ENCODE data around the gene THAP11.

THAP11 gene

GRCh38 chr16:67803894-67804293, 38.2 kb upstream of the THAP11 start:
- WGBS (ENCODE audit: extremely low coverage, insufficient coverage, low lambda C conversion rate), result no CpG with 5 or more reads among the region's 3 CpGs
- no peak overlapping the region for H3K4ac ChIP-seq (ENCODE audit: low read depth, low read length)

DNA sequence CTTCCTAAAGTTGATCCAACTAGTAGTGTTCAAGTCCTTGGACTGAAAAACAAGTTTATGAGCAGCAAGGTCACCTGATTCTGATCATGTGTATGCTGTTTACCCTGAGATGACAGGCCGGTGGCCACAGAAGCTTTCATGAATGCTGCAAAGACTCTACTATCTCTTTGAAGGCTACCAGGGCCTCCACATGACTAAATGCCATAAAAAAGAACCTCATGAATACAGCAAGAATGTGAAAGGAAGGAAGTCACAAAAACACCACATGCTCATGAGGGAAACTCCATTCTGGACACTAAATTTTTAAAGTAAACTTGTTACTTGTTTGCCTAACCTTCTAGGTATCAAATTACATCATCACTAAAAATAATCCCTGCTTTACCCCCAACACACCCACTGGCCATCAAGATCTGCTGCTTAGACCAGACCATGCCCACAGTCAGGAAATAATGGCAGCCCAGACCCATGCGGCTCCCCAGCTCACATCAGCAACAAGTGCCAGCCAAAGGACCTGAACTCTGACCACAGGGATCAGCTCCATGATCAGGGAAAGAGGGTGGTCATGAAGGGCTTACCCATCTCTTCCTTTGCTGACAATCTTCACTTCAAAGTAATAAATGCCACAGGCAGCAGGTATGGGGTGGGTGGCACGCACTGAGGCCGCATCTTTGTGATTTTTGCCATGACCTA, 37.1 kb upstream of the THAP11 start:
- no peak overlapping the region for H3K56ac ChIP-seq (ENCODE audit: low read length)
- H3K4ac ChIP-seq (ENCODE audit: low read depth, low read length), result no peak overlapping the region
- H3K27me3 ChIP-seq (ENCODE audit: insufficient read depth, low read length, poor library complexity), result no peaks in the 10 kb centered on the region
- no peak overlapping the region for H3K18ac ChIP-seq (ENCODE audit: low read length)
- H2AK5ac ChIP-seq (ENCODE audit: low read length), result no peak overlapping the region
- no peak overlapping the region for H3K23ac ChIP-seq (ENCODE audit: low read length)
- H3K9ac ChIP-seq (ENCODE audit: low read length), result peak overlapping the region; percentile 94
- H3K27ac ChIP-seq (ENCODE audit: low read depth, low read length), result no peak overlapping the region
- no peak overlapping the region for H2BK5ac ChIP-seq (ENCODE audit: low read length)
- H3K36me3 ChIP-seq (ENCODE audit: control insufficient read depth, insufficient read depth, low read length), result peaks cover 4% of the 10 kb centered on the region
- H2BK120ac ChIP-seq (ENCODE audit: low read depth, low read length), result no peak overlapping the region
- H4K8ac ChIP-seq (ENCODE audit: low read depth, low read length), result no peak overlapping the region
- DNase-seq, result no peak
- H3K4me3 ChIP-seq (ENCODE audit: low read length), result no peak overlapping the region
- H3K4me2 ChIP-seq (ENCODE audit: low read length), result no peak overlapping the region
- WGBS (ENCODE audit: extremely low coverage, insufficient coverage, low lambda C conversion rate), result no CpG with 5 or more reads among the region's 4 CpGs
- H4K5ac ChIP-seq (ENCODE audit: low read length), result no peak overlapping the region
- H3K4me1 ChIP-seq (ENCODE audit: control insufficient read depth, low read depth, low read length), result peaks cover 1% of the 10 kb centered on the region
- H2BK15ac ChIP-seq (replicated peaks; ENCODE audit: low read depth), result no peak overlapping the region
- H3K79me2 ChIP-seq (ENCODE audit: control insufficient read depth, insufficient read depth, low read length), result peaks cover 19% of the 10 kb centered on the region
- peaks cover 23% of the 10 kb centered on the region for H3K79me1 ChIP-seq (ENCODE audit: low read length)

More at GRCh38 chr16:67803894-67804293, 38.2 kb upstream of the THAP11 start:
- Histone ChIP-seq H3K27ac (ENCODE audit: low read depth, low read length) (no peak overlapping the region), H3K4me3 (ENCODE audit: low read length) (no peak overlapping the region), H3K23ac (ENCODE audit: low read length) (no peak overlapping the region), H3K4me2 (ENCODE audit: low read length) (no peak overlapping the region), H3K4me1 (ENCODE audit: control insufficient read depth, low read depth, low read length) (peaks cover 1% of the 10 kb centered on the region), H4K5ac (ENCODE audit: low read length) (no peak overlapping the region), H4K8ac (ENCODE audit: low read depth, low read length) (no peak overlapping the region), H3K79me2 (ENCODE audit: control insufficient read depth, insufficient read depth, low read length) (peaks cover 19% of the 10 kb centered on the region), H2BK5ac (ENCODE audit: low read length) (no peak overlapping the region), H3K36me3 (ENCODE audit: control insufficient read depth, insufficient read depth, low read length) (peaks cover 4% of the 10 kb centered on the region), H3K18ac (ENCODE audit: low read length) (no peak overlapping the region), H2AK5ac (ENCODE audit: low read length) (no peak overlapping the region), H2BK120ac (ENCODE audit: low read depth, low read length) (no peak overlapping the region), H2BK15ac (replicated peaks; ENCODE audit: low read depth) (no peak overlapping the region), H3K56ac (ENCODE audit: low read length) (no peak overlapping the region), H3K79me1 (ENCODE audit: low read length) (peaks cover 23% of the 10 kb centered on the region), H3K27me3 (ENCODE audit: insufficient read depth, low read length, poor library complexity) (no peaks in the 10 kb centered on the region), H3K9ac (ENCODE audit: low read length) (no peak overlapping the region)
- no peak for DNase-seq

DNA sequence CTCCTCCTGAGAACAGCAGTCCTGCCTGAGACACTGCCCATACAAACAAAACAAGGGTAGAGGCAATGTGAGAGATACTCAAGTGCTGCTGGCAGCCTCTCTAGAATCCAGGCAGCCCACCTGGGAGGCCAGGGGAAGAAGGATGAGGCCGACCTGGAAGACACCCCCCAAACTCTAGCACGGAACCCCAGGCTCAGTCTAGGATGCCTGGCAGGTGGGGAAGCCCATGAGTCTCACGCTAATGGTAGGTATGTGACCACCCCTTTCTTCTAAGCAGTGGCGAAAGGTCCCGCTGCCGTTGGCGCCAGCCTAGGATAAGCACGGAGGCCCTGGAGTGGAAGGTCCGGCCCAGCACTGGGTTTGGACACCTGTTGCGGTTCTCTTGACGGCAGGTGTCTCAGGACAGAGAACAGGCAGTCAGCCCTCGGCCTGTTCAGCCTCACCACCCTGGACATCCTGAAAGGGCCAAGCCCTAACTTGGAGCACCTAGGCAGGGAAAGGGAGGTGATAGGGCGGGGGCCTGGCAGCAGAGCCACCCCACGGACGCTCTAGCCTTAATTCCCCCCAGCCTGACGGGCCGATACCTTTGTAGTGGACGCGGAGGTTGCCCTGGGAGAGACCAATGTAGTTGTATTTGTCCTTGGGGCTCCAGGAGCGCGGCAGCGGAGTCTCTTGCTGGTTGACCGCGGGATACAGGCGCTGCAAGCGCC, 36.2 kb upstream of the THAP11 start:
- no peaks in the 10 kb centered on the region for H3K27me3 ChIP-seq (ENCODE audit: insufficient read depth, low read length, poor library complexity)
- H3K18ac ChIP-seq (ENCODE audit: low read length), result no peak overlapping the region
- H2AK5ac ChIP-seq (ENCODE audit: low read length), result no peak overlapping the region
- H3K4ac ChIP-seq (ENCODE audit: low read depth, low read length), result no peak overlapping the region
- peaks cover 19% of the 10 kb centered on the region for H3K79me2 ChIP-seq (ENCODE audit: control insufficient read depth, insufficient read depth, low read length)
- peak overlapping the region; percentile 98 for H3K4me3 ChIP-seq (ENCODE audit: low read length)
- peaks cover 4% of the 10 kb centered on the region for H3K36me3 ChIP-seq (ENCODE audit: control insufficient read depth, insufficient read depth, low read length)
- H2BK5ac ChIP-seq (ENCODE audit: low read length), result no peak overlapping the region
- no peak overlapping the region for H2BK15ac ChIP-seq (replicated peaks; ENCODE audit: low read depth)
- no peak for DNase-seq
- peak overlapping the region; percentile 94 for H3K9ac ChIP-seq (ENCODE audit: low read length)
- H4K8ac ChIP-seq (ENCODE audit: low read depth, low read length), result no peak overlapping the region
- H4K5ac ChIP-seq (ENCODE audit: low read length), result no peak overlapping the region
- no peak overlapping the region for H2BK120ac ChIP-seq (ENCODE audit: low read depth, low read length)
- WGBS (ENCODE audit: extremely low coverage, insufficient coverage, low lambda C conversion rate), result no CpG with 5 or more reads among the region's 26 CpGs
- peaks cover 1% of the 10 kb centered on the region for H3K4me1 ChIP-seq (ENCODE audit: control insufficient read depth, low read depth, low read length)
- H3K4me2 ChIP-seq (ENCODE audit: low read length), result peak overlapping the region; percentile 84
- H3K79me1 ChIP-seq (ENCODE audit: low read length), result peaks cover 17% of the 10 kb centered on the region
- H3K27ac ChIP-seq (ENCODE audit: low read depth, low read length), result no peak overlapping the region
- H3K56ac ChIP-seq (ENCODE audit: low read length), result peak overlapping the region; percentile 99
- peak overlapping the region; percentile 94 for H3K23ac ChIP-seq (ENCODE audit: low read length)

GRCh38 chr16:67806428-67807147, 35.5 kb upstream of the THAP11 start, which contains the start of the genes RANBP10 and TSNAXIP1:
Gene RANBP10 (minus strand): TSS chr16:67806560. CDS start chr16:67806536, 24 bp downstream.
Gene TSNAXIP1 (plus strand): TSS chr16:67806889. CDS start chr16:67807150, 261 bp downstream.
- H3K27me3 ChIP-seq (ENCODE audit: insufficient read depth, low read length, poor library complexity), result no peaks in the 10 kb centered on the region
- no peaks in the 10 kb centered on the region for H3K36me3 ChIP-seq (ENCODE audit: control insufficient read depth, insufficient read depth, low read length)
- H3K4ac ChIP-seq (ENCODE audit: low read depth, low read length), result no peak within 1 kb of the TSS
- peaks cover 1% of the 10 kb centered on the region for H3K4me1 ChIP-seq (ENCODE audit: control insufficient read depth, low read depth, low read length)
- peaks cover 14% of the 10 kb centered on the region for H3K79me2 ChIP-seq (ENCODE audit: control insufficient read depth, insufficient read depth, low read length)
- H2BK120ac ChIP-seq (ENCODE audit: low read depth, low read length), result no peak within 1 kb of the TSS
- no peak within 1 kb of the TSS for H3K18ac ChIP-seq (ENCODE audit: low read length)
- peak within 1 kb of the TSS; percentile 99 for H3K56ac ChIP-seq (ENCODE audit: low read length)
- H3K9ac ChIP-seq (ENCODE audit: low read length), result peak within 1 kb of the TSS; percentile 94
- peak within 1 kb of the TSS; percentile 98 for H3K4me3 ChIP-seq (ENCODE audit: low read length)
- peak within 1 kb of the TSS; percentile 89 for H3K4me2 ChIP-seq (ENCODE audit: low read length)
- no peak within 1 kb of the TSS for H4K8ac ChIP-seq (ENCODE audit: low read depth, low read length)
- DNase-seq, result peak; percentile 100
- no peak within 1 kb of the TSS for H2BK5ac ChIP-seq (ENCODE audit: low read length)
- H3K23ac ChIP-seq (ENCODE audit: low read length), result peak within 1 kb of the TSS; percentile 94
- peaks cover 13% of the 10 kb centered on the region for H3K79me1 ChIP-seq (ENCODE audit: low read length)
- no peak within 1 kb of the TSS for H3K27ac ChIP-seq (ENCODE audit: low read depth, low read length)
- H2BK15ac ChIP-seq (replicated peaks; ENCODE audit: low read depth), result no peak within 1 kb of the TSS
- H2AK5ac ChIP-seq (ENCODE audit: low read length), result no peak within 1 kb of the TSS
- WGBS (ENCODE audit: extremely low coverage, insufficient coverage, low lambda C conversion rate), result no CpG with 5 or more reads among the region's 54 CpGs
- no peak within 1 kb of the TSS for H4K5ac ChIP-seq (ENCODE audit: low read length)

- Histone ChIP-seq H3K56ac (ENCODE audit: low read length) (peak overlapping the region; percentile 89), H3K36me3 (ENCODE audit: control insufficient read depth, insufficient read depth, low read length) (no peaks in the 10 kb centered on the region), H3K4me1 (ENCODE audit: control insufficient read depth, low read depth, low read length) (peaks cover 1% of the 10 kb centered on the region), H3K4ac (ENCODE audit: low read depth, low read length) (no peak overlapping the region), H3K27me3 (ENCODE audit: insufficient read depth, low read length, poor library complexity) (no peaks in the 10 kb centered on the region), H2BK15ac (replicated peaks; ENCODE audit: low read depth) (no peak overlapping the region), H4K8ac (ENCODE audit: low read depth, low read length) (no peak overlapping the region), H3K4me2 (ENCODE audit: low read length) (peak overlapping the region; percentile 89), H2BK5ac (ENCODE audit: low read length) (no peak overlapping the region), H4K5ac (ENCODE audit: low read length) (no peak overlapping the region), H2AK5ac (ENCODE audit: low read length) (no peak overlapping the region), H2BK120ac (ENCODE audit: low read depth, low read length) (no peak overlapping the region), H3K9ac (ENCODE audit: low read length) (peak overlapping the region; percentile 66), H3K27ac (ENCODE audit: low read depth, low read length) (no peak overlapping the region), H3K79me2 (ENCODE audit: control insufficient read depth, insufficient read depth, low read length) (peaks cover 14% of the 10 kb centered on the region), H3K4me3 (ENCODE audit: low read length) (peak overlapping the region; percentile 46), H3K18ac (ENCODE audit: low read length) (no peak overlapping the region), H3K79me1 (ENCODE audit: low read length) (peaks cover 13% of the 10 kb centered on the region), H3K23ac (ENCODE audit: low read length) (no peak overlapping the region)
- DNase-seq, result no peak
- no CpG with 5 or more reads among the region's 24 CpGs for WGBS (ENCODE audit: extremely low coverage, insufficient coverage, low lambda C conversion rate)
Observed at GRCh38 chr16:67807148-67807682, 34.9 kb upstream of the THAP11 start.

All from mesendoderm (in vitro differentiated cells).